ENCODE data around the gene NLGN4X. TPM values are rescaled to one million over a fixed set of nuclear protein-coding genes. Genes with fewer than 3 reads are reported as not detected.

Gene NLGN4X
- total RNA-seq, 1 experiment from 2014 or later: 0.05 TPM

DNA sequence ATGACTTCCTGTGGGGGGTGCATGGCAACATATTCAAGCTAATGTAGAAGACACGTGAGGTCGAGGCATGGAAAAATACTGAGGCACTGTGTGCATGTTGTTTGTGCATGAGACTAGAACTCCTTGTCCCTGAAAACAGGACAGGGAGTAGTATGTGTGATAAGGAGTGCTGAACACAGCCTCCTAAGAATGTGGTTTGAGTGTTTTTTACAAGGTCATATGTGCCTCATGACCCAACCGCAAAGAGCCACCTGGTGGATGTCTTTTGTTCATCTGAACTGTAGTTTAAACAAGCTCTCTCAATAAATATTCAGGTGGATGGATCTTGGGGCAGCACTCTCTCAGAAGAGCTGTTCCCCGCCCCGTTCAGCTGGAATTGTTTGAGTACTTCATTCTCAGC is 226.6 kb downstream of the NLGN4X start:
- DNase-seq (ENCODE audit: low read depth, low spot score) (no peak), ATAC-seq (no peak)
- Histone ChIP-seq H3K4me2 (ENCODE audit: low read length) (no peak overlapping the region), H4K20me1 (ENCODE audit: insufficient read depth) (no peaks in the 10 kb centered on the region), H3K9me2 (ENCODE audit: insufficient read depth) (no peaks in the 10 kb centered on the region), H3K36me3 (ENCODE audit: control insufficient read depth in 1 of 2, insufficient read depth in 2 of 2, low read length in 2 of 2) (no peaks in the 10 kb centered on the region), H3K79me2 (ENCODE audit: insufficient read depth, low read length) (no peaks in the 10 kb centered on the region), H3K27ac (ENCODE audit: low read depth, low read length) (no peak overlapping the region), H3K4me1 (ENCODE audit: control insufficient read depth in 1 of 2, insufficient read depth in 2 of 2, low read length in 2 of 2) (no peaks in the 10 kb centered on the region), H3K4me3 (replicated peaks in 1 of 2; ENCODE audit: low read depth in 1 of 2, low read length in 2 of 2) (no peak overlapping the region), H3K9ac (ENCODE audit: low read length) (no peak overlapping the region), H2AFZ (ENCODE audit: low read depth, low read length, poor library complexity, severe bottlenecking) (no peak overlapping the region), H3K9me3 (ENCODE audit: control insufficient read depth in 1 of 2, insufficient read depth in 1 of 2, low read depth in 1 of 2, low read length in 2 of 2) (no peaks in the 10 kb centered on the region), H3K27me3 (ENCODE audit: insufficient read depth, low read length) (no peaks in the 10 kb centered on the region)
- POLR2A ChIA-PET: no interaction called here
- intact Hi-C loops (cut with micrococcal nuclease): no loop called here
- CTCF ChIA-PET: no interaction called here
- TF ChIP-seq POLR2AphosphoS5 (IDR thresholded peaks at IDR 0.05; ENCODE audit: low read depth, low read length) (no peak), RAD21 (IDR thresholded peaks at IDR 0.05; ENCODE audit: low read depth) (no peak), JUND (IDR thresholded peaks at IDR 0.05) (no peak), POLR2A (IDR thresholded peaks at IDR 0.05; ENCODE audit: borderline replicate concordance, extremely low read depth, insufficient read depth, insufficient read length) (no peak), FOSL1 (IDR thresholded peaks at IDR 0.05; ENCODE audit: low read depth) (no peak), EZH2phosphoT487 (IDR thresholded peaks at IDR 0.05; ENCODE audit: borderline replicate concordance) (no peak), ELF1 (IDR thresholded peaks at IDR 0.05; ENCODE audit: borderline replicate concordance, low read depth) (no peak), SIN3A (IDR thresholded peaks at IDR 0.05; ENCODE audit: low read depth) (no peak), SP1 (IDR thresholded peaks at IDR 0.05; ENCODE audit: low read depth) (no peak), SRF (IDR thresholded peaks at IDR 0.05; ENCODE audit: low read depth) (no peak), TCF7L2 (IDR thresholded peaks at IDR 0.05; ENCODE audit: borderline replicate concordance, extremely low read depth, insufficient read depth, insufficient read length) (no peak), YY1 (IDR thresholded peaks at IDR 0.05; ENCODE audit: extremely low read depth, insufficient replicate concordance, low read depth, low read length) (no peak), CBX3 (IDR thresholded peaks at IDR 0.05; ENCODE audit: low read depth) (no peak), ZNF274 (IDR thresholded peaks at IDR 0.05; ENCODE audit: low read depth, low read length) (no peak), ZFX (IDR thresholded peaks at IDR 0.05) (no peak), EZH2 (IDR thresholded peaks at IDR 0.05) (no peak)
- TF ChIP-seq, protein P1, sequence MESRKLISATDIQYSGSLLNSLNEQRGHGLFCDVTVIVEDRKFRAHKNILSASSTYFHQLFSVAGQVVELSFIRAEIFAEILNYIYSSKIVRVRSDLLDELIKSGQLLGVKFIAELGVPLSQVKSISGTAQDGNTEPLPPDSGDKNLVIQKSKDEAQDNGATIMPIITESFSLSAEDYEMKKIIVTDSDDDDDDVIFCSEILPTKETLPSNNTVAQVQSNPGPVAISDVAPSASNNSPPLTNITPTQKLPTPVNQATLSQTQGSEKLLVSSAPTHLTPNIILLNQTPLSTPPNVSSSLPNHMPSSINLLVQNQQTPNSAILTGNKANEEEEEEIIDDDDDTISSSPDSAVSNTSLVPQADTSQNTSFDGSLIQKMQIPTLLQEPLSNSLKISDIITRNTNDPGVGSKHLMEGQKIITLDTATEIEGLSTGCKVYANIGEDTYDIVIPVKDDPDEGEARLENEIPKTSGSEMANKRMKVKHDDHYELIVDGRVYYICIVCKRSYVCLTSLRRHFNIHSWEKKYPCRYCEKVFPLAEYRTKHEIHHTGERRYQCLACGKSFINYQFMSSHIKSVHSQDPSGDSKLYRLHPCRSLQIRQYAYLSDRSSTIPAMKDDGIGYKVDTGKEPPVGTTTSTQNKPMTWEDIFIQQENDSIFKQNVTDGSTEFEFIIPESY (IDR thresholded peaks at IDR 0.05; ENCODE audit: extremely low read depth, insufficient replicate concordance, low read length): no peak
- TF ChIP-seq, protein P2, sequence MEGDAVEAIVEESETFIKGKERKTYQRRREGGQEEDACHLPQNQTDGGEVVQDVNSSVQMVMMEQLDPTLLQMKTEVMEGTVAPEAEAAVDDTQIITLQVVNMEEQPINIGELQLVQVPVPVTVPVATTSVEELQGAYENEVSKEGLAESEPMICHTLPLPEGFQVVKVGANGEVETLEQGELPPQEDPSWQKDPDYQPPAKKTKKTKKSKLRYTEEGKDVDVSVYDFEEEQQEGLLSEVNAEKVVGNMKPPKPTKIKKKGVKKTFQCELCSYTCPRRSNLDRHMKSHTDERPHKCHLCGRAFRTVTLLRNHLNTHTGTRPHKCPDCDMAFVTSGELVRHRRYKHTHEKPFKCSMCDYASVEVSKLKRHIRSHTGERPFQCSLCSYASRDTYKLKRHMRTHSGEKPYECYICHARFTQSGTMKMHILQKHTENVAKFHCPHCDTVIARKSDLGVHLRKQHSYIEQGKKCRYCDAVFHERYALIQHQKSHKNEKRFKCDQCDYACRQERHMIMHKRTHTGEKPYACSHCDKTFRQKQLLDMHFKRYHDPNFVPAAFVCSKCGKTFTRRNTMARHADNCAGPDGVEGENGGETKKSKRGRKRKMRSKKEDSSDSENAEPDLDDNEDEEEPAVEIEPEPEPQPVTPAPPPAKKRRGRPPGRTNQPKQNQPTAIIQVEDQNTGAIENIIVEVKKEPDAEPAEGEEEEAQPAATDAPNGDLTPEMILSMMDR (IDR thresholded peaks at IDR 0.05 in 2 of 3, conservative IDR thresholded peaks at IDR 0.05 in 1 of 3; ENCODE audit: borderline replicate concordance in 1 of 3, insufficient read depth in 1 of 3, low read depth in 2 of 3, low read length in 2 of 3): no peak
- TF ChIP-seq, protein P3, sequence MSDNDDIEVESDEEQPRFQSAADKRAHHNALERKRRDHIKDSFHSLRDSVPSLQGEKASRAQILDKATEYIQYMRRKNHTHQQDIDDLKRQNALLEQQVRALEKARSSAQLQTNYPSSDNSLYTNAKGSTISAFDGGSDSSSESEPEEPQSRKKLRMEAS (IDR thresholded peaks at IDR 0.05): no peak
- RAD21 ChIA-PET (ENCODE audit: low non-redundant PET in 1 of 2, low total read pairs in 2 of 2, uncharacterized antibody in 2 of 2, unreplicated experiment in 2 of 2): no interaction called here
- no TSS peak for BruUV-seq (replicated peaks)

All from HCT116 (cell line).